Measurements from ENCODE around the gene SLC25A11.

The SLC25A11 gene

GRCh38 chr17:4893272-4893671 lies 46.6 kb downstream of the SLC25A11 start:
- Histone ChIP-seq H3K27me3 (ENCODE audit: control insufficient read depth, insufficient read depth, low read length) (no peaks in the 10 kb centered on the region), H3K9ac (ENCODE audit: low read length) (no peak overlapping the region), H3K27ac (ENCODE audit: low read depth, low read length) (no peak overlapping the region), H3K4me1 (ENCODE audit: control insufficient read depth, insufficient read depth, low read length) (no peaks in the 10 kb centered on the region), H3K9me3 (ENCODE audit: control insufficient read depth, insufficient read depth, low read depth, low read length) (no peaks in the 10 kb centered on the region), H3K36me3 (ENCODE audit: control insufficient read depth, insufficient read depth, low read length) (peaks cover 66% of the 10 kb centered on the region), H3K4me3 (ENCODE audit: low read depth, low read length) (no peak overlapping the region)

GRCh38 chr17:4892499-4893221 lies 47.2 kb downstream of the SLC25A11 start:
- H3K4me1 ChIP-seq (ENCODE audit: control insufficient read depth, insufficient read depth, low read length), result no peaks in the 10 kb centered on the region
- peaks cover 70% of the 10 kb centered on the region for H3K36me3 ChIP-seq (ENCODE audit: control insufficient read depth, insufficient read depth, low read length)
- H3K9ac ChIP-seq (ENCODE audit: low read length), result no peak overlapping the region
- H3K27me3 ChIP-seq (ENCODE audit: control insufficient read depth, insufficient read depth, low read length), result no peaks in the 10 kb centered on the region
- H3K27ac ChIP-seq (ENCODE audit: low read depth, low read length), result no peak overlapping the region
- no peaks in the 10 kb centered on the region for H3K9me3 ChIP-seq (ENCODE audit: control insufficient read depth, insufficient read depth, low read depth, low read length)
- H3K4me3 ChIP-seq (ENCODE audit: low read depth, low read length), result no peak overlapping the region

- H3K9ac ChIP-seq (ENCODE audit: low read length), result no peak overlapping the region
- no peaks in the 10 kb centered on the region for H3K4me1 ChIP-seq (ENCODE audit: control insufficient read depth, insufficient read depth, low read length)
- no peak overlapping the region for H3K27ac ChIP-seq (ENCODE audit: low read depth, low read length)
- H3K27me3 ChIP-seq (ENCODE audit: control insufficient read depth, insufficient read depth, low read length), result no peaks in the 10 kb centered on the region
- H3K4me3 ChIP-seq (ENCODE audit: low read depth, low read length), result no peak overlapping the region
- H3K36me3 ChIP-seq (ENCODE audit: control insufficient read depth, insufficient read depth, low read length), result peaks cover 78% of the 10 kb centered on the region
- H3K9me3 ChIP-seq (ENCODE audit: control insufficient read depth, insufficient read depth, low read depth, low read length), result no peaks in the 10 kb centered on the region
These were observed 48.1 kb downstream of the SLC25A11 start for GRCh38 chr17:4891411-4892410.

- no peaks in the 10 kb centered on the region for H3K27me3 ChIP-seq (ENCODE audit: control insufficient read depth, insufficient read depth, low read length)
- no peak overlapping the region for H3K4me3 ChIP-seq (ENCODE audit: low read depth, low read length)
- no peaks in the 10 kb centered on the region for H3K4me1 ChIP-seq (ENCODE audit: control insufficient read depth, insufficient read depth, low read length)
- no peak overlapping the region for H3K9ac ChIP-seq (ENCODE audit: low read length)
- H3K9me3 ChIP-seq (ENCODE audit: control insufficient read depth, insufficient read depth, low read depth, low read length), result no peaks in the 10 kb centered on the region
- H3K36me3 ChIP-seq (ENCODE audit: control insufficient read depth, insufficient read depth, low read length), result peaks cover 66% of the 10 kb centered on the region
- no peak overlapping the region for H3K27ac ChIP-seq (ENCODE audit: low read depth, low read length)
These were observed 52.3 kb downstream of the SLC25A11 start for GRCh38 chr17:4887581-4887980.
